IPS DF 4.7 (cell line): ENCODE measurements around the gene DBNDD1.

Experiments
- DNase-seq: peaks from one replicate; pipeline ENCODE4 v3.0.0-alpha.2; 2013; ENCODE audit warnings: low spot score; ENCODE audit errors: extremely low read depth

Gene DBNDD1

DNA sequence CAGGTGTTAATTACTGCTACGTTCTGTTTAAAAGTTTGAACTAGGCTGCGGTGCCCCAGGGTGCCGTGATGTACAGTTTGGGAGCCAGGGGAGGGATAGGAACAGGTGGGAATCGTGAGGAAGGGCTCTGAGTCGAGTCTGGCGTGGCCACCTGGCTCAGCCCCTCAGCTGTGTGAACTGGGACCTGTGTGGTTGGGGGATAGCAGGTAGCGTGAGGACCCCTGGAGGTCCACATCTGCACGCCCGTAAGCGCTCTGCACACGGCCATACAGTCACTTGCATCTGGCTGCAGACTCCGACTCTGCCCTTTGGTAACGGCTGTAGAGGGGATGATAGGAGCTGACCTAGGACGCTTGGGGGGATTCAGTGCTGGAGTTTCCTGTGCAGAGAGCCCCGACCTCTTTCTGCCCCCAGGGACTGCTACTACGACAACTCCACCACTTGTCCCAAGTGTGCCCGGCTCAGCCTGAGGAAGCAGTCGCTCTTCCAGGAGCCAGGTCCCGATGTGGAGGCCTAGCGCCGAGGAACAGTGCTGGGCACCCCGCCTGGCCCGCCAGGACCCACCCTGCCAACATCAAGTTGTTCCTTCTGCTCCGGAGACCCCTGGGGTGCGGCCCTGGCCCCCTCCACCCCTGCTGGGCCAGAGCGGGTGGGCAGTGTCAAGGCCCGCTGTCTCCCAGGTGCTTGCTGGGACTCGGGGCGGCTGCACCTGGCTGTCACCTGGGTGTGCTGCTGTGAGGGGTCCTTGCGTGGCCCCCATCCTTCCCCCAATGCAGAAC is 53.6 kb downstream of the DBNDD1 start:
- no peak for DNase-seq

DNA sequence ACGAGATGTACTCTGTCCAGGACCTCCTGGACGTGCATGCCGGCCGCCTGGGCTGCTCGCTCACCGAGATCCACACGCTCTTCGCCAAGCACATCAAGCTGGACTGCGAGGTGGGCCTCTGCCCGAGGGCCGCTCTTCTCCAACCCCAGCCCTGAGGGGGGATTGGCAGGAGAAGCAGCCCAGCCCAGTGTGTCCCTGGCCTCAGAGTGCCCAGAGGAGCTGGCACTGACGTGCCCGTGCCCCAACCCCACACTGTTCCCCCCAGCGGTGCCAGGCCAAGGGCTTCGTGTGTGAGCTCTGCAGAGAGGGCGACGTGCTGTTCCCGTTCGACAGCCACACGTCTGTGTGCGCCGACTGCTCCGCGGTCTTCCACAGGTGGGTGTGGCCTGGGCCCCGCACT is 55.1 kb downstream of the DBNDD1 start:
- DNase-seq = no peak

- no peak for DNase-seq
These were observed 56.3 kb downstream of the DBNDD1 start for GRCh38 chr16:89962754-89963498.

GRCh38 chr16:89961920-89962319 is 57.3 kb downstream of the DBNDD1 start:
- no peak for DNase-seq

GRCh38 chr16:89960966-89961365 is 58.3 kb downstream of the DBNDD1 start:
- DNase-seq = no peak

- DNase-seq = no peak
These were observed 60.7 kb downstream of the DBNDD1 start for GRCh38 chr16:89958596-89958995.

DNA sequence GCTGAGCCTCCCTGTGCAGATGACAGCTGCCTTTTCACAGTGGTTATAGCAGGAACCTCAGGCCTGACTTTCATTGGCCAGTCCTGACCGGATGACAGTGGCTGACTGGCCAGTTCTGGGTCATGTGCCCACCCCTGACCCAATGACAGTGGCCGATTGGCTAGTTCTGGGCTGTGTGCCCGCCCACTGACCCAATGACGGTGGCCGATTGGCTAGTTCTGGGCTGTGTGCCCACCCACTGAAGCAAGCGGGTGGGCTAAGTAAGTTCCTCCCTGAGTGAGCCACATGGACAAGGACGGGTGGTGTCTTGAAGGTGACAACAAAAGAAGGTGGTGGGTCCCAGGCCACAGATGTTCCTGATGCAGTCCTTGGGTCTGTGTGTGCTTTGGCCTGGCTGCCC is 61.2 kb downstream of the DBNDD1 start:
- DNase-seq = no peak

GRCh38 chr16:89957216-89957785 is 62.0 kb downstream of the DBNDD1 start:
- no peak for DNase-seq

GRCh38 chr16:89956505-89957215 is 62.6 kb downstream of the DBNDD1 start:
- DNase-seq = no peak

DNA sequence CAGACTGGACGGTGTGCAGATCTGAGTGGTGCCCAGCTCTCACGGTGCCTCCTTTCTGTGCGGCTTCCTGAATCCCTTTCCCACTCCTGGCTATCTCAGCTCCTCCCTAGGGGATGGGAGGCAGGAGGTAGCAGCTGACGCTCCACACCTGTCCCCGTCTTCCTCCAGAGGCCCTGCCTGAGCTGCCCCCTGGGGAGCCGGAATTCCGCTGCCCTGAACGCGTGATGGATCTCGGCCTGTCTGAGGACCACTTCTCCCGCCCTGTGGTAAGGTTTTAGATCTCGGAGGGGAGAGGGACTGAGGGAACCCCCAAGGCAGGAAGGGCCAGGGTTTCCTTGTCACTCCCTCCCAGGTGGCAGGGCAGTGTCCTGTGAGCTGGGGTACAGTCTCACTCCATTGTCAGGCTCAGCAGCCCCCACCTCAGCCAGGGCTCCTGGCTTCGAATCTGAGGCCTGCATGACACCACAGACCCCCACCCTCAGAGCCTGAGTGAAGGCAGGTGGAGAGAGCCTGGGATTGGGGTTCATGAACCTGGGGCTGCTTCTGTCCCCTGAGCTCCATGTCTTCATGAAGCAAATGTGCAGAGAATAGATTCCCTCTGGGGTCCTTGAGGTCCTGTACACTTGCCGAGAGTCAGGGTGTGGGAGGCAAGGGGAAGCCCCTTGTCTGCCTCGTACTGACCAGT is 64.1 kb downstream of the DBNDD1 start:
- DNase-seq = no peak
